ENCODE data around the gene ARCN1. TPM values are rescaled to one million over a fixed set of nuclear protein-coding genes. Genes with fewer than 3 reads are reported as not detected.

Gene ARCN1
- total and polyA plus RNA-seq, 2 of the 4 experiments (the other 2 are of a cell fraction), result 148 to 212 TPM

GRCh38 chr11:118615282-118615975, 43.2 kb downstream of the ARCN1 start (continued):
- TF ChIP-seq MXI1 (IDR thresholded peaks at IDR 0.05; ENCODE audit: borderline replicate concordance, low read depth, low read length), result no peak

DNA sequence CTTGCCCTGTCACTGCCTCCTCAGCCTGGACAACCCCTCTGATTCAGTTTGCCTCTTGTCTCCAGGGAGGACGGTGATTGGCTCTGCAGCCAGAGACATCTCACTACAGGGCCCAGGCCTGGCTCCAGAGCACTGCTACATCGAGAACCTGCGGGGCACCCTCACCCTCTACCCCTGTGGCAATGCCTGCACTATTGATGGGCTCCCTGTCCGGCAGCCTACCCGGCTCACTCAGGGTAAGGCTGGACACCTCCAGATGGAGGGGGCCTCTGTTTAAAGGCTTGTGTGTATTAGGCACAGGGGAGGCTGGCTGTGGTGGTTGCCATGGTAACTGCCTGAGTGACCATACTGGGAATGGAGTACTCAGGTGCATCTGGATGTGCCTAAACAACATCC, 43.8 kb downstream of the ARCN1 start:
- Histone ChIP-seq H3K56ac (ENCODE audit: extremely low read depth, insufficient read depth, low read length) (no peak overlapping the region), H3K4ac (ENCODE audit: low read depth, low read length) (peak overlapping the region; percentile 84), H3K23ac (ENCODE audit: low read depth, low read length) (peak overlapping the region; percentile 63), H3K4me2 (ENCODE audit: low read depth, low read length) (no peak overlapping the region), H3K9ac (ENCODE audit: low read depth, low read length) (no peak overlapping the region), H3K14ac (replicated peaks; ENCODE audit: low read depth, low read length) (peak overlapping the region; percentile 64), H3K27me3 (ENCODE audit: control insufficient read depth, insufficient read depth, low read length) (no peaks in the 10 kb centered on the region), H2BK15ac (ENCODE audit: low read depth, low read length) (peak overlapping the region; percentile 48; the same call in 2 of the 3 replicates), H2AK9ac (replicated peaks; ENCODE audit: low read depth, low read length, poor library complexity) (peak overlapping the region; percentile 75), H4K5ac (ENCODE audit: low read depth, low read length) (no peak overlapping the region), H4K8ac (ENCODE audit: low read depth in 2 of 2, low read length in 2 of 2) (peak overlapping the region in 1 of 2 experiments; percentile 14; a peak in 1 of 4 replicates), H3K4me1 (ENCODE audit: control insufficient read depth, insufficient read depth, low read length) (peaks cover 40% of the 10 kb centered on the region), H4K91ac (ENCODE audit: insufficient read depth, low read depth, low read length) (peak overlapping the region; percentile 82), H2AK5ac (ENCODE audit: low read depth, low read length) (peak overlapping the region; percentile 78), H3K9me3 (ENCODE audit: control insufficient read depth, insufficient read depth, low read length) (no peaks in the 10 kb centered on the region), H2AFZ (replicated peaks; ENCODE audit: low read length, poor library complexity) (no peak overlapping the region), H3K18ac (ENCODE audit: low read depth, low read length) (no peak overlapping the region), H3K36me3 (ENCODE audit: control insufficient read depth, insufficient read depth, low read length) (peaks cover 42% of the 10 kb centered on the region), H3K27ac (ENCODE audit: insufficient read depth, low read length) (peak overlapping the region; percentile 42), H4K20me1 (ENCODE audit: insufficient read depth, low read length) (peaks cover 17% of the 10 kb centered on the region), H2BK120ac (ENCODE audit: low read depth, low read length) (peak overlapping the region; percentile 62), H2BK20ac (ENCODE audit: low read depth, low read length) (peak overlapping the region; percentile 79; the same call in 1 of the 2 replicates), H3K9me1 (ENCODE audit: insufficient read depth, low read length) (peaks cover 41% of the 10 kb centered on the region), H3K4me3 (ENCODE audit: insufficient read depth, low read depth, low read length) (no peak overlapping the region), H2BK5ac (ENCODE audit: low read depth, low read length, poor library complexity, severe bottlenecking) (peak overlapping the region; percentile 51), H3K79me1 (ENCODE audit: low read depth in 1 of 2, low read length in 2 of 2) (peaks cover 26 to 66% of the 10 kb centered on the region in 2 experiments; a peak in 3 of 4 replicates)
- WGBS, 2 experiments (ENCODE audit: extremely low coverage in 2 of 2, insufficient read length in 1 of 2), result no CpG with 5 or more reads among the region's 5 CpGs
- in situ Hi-C loops (cut with MboI; ENCODE audit: low sequenced_read_pairs), result no loop called here
- ChIA-PET POLR2A (ENCODE audit: unreplicated experiment) (no interaction called here), CTCF (no interaction called here)
- dilution Hi-C loops (cut with HindIII; ENCODE audit: low sequenced_read_pairs, unreplicated experiment), result no loop called here
- intact Hi-C loops (cut with micrococcal nuclease), result no loop called here
- BruUV-seq (replicated peaks), result no TSS peak
- ATAC-seq (ENCODE audit: low read depth) (no peak), DNase-seq (no peak)
- no peak for TF ChIP-seq USF2 (IDR thresholded peaks at IDR 0.05; ENCODE audit: low read depth, low read length)
- no peak for TF ChIP-seq MAFK (IDR thresholded peaks at IDR 0.05; ENCODE audit: low read depth, low read length)
- TF ChIP-seq NFE2L2 (IDR thresholded peaks at IDR 0.05; ENCODE audit: low read depth, low read length), result no peak
- no peak for TF ChIP-seq CHD1 (IDR thresholded peaks at IDR 0.05; ENCODE audit: low read depth, low read length)

Measured in IMR-90 (cell line).